Kidney (tissue), 14 donors: Measurements from ENCODE around the gene CTIF. TPM values are rescaled to one million over a fixed set of nuclear protein-coding genes. Genes with fewer than 3 reads are reported as not detected.
A peak's percentile ranks its signal among the peaks of the same experiment; 100 is the strongest.

Experiments used
- DNase-seq, 5 donors: peaks; one replicate each; pipeline ENCODE4 v3.0.0-alpha.2; 2013 to 2020
- FAIRE-seq: peaks from 2 replicates; lab custom pipeline; 2012; peaks lifted over from hg19 to GRCh38; lab: Jason Lieb, UNC
- H3K27ac ChIP-seq, 2 donors: one replicate each; pipeline ENCODE4 v1.7.0; 2013; ENCODE audit warnings: low read depth in 2 of 2, low read length in 2 of 2, inconsistent platforms in 1 of 2
- H3K27me3 ChIP-seq: one replicate; pipeline ENCODE4 v1.7.1; 2013; ENCODE audit warnings: low read length, inconsistent platforms; ENCODE audit not compliant: control insufficient read depth, insufficient read depth
- H3K36me3 ChIP-seq, 3 donors: one replicate each; pipeline versions ENCODE4 v1.7.0 to v1.7.1; 2013; ENCODE audit warnings: low read length in 3 of 3, control low read depth in 1 of 3, inconsistent platforms in 1 of 3; ENCODE audit not compliant: insufficient read depth in 3 of 3, control insufficient read depth in 2 of 3
- H3K4me1 ChIP-seq, 3 donors: one replicate each; pipeline versions ENCODE4 v1.7.0 to v1.7.1; 2013; ENCODE audit warnings: low read length in 3 of 3, inconsistent platforms in 1 of 3, low read depth in 1 of 3; ENCODE audit not compliant: control insufficient read depth in 2 of 3, insufficient read depth in 2 of 3
- H3K4me3 ChIP-seq, 3 donors: one replicate each; pipeline versions ENCODE4 v1.7.0 to v1.8.1; 2013; ENCODE audit warnings: low read length in 3 of 3, control low read depth in 1 of 3, inconsistent platforms in 1 of 3
- H3K9ac ChIP-seq, 3 donors: one replicate each; pipeline versions ENCODE4 v1.7.0 to v1.7.1; 2013; ENCODE audit warnings: low read length in 3 of 3, control low read depth in 1 of 3, inconsistent platforms in 1 of 3
- H3K9me3 ChIP-seq, 3 donors: one replicate each; pipeline versions ENCODE4 v1.7.0 to v1.7.1; 2013; ENCODE audit warnings: low read length in 3 of 3, control low read depth in 1 of 3, inconsistent platforms in 1 of 3; ENCODE audit not compliant: control insufficient read depth in 2 of 3, insufficient read depth in 1 of 3
- CTCF ChIP-seq: IDR thresholded peaks from 3 replicates; pipeline ENCODE4 v1.5.1; 2012; ENCODE audit warnings: mild to moderate bottlenecking, moderate library complexity, borderline replicate concordance; ENCODE audit not compliant: insufficient read depth; ENCODE audit errors: extremely low read depth
- intact Hi-C: fragments of 100-400 bp; cut with DNase I; formaldehyde crosslinking; loops from one replicate; pipeline ENCODE4 v1.11.1; 2022
- polyA plus RNA-seq: library from polyadenylated mRNA; stranded (reverse); fragments of 350-450 nt; fragmentation: Illumina TruSeq; extraction: RNeasy Lipid Tissue Mini Kit (QIAGEN cat#74804); gene quantifications from one replicate; pipeline ENCODE4 v1.2.3, GENCODE V29; 2014; ENCODE audit warnings: low read depth, low replicate concordance; ENCODE audit not compliant: insufficient read depth
- total RNA-seq: library from RNA; stranded (reverse); fragmentation: NEBNext Ultra II Directional; extraction: Animal tissue kit (Norgen Biotek cat#: 25700); gene quantifications from one replicate; pipeline ENCODE4 v1.2.1, GENCODE V29; 2021
- donor health status: control.
- donor health status: control.
- donor health status: control.
- donor health status: control.
- donor health status: control.
- donor health status: DM: yes; HTN: yes; CAD: no.
- donor health status: Normal renal cell carcinoma (clear cell type).

CTIF gene
- total and polyA plus RNA-seq, 2 donors from 2014 or later = 37.3 to 41.9 TPM

GRCh38 chr18:48711651-48712486 is 173.0 kb downstream of the CTIF start:
- H3K27ac ChIP-seq = no peak overlapping the region
- FAIRE-seq = no peak
- H3K36me3 ChIP-seq = no peaks in the 10 kb centered on the region
- intact Hi-C loops = no loop called here
- H3K9me3 ChIP-seq = no peaks in the 10 kb centered on the region
- peak; percentile 37 for TF ChIP-seq CTCF
- H3K9ac ChIP-seq = no peak overlapping the region
- H3K27me3 ChIP-seq = no peaks in the 10 kb centered on the region
- peak in 4 of 5 donors; percentile 67 to 88 (median 76) for DNase-seq
- peaks cover 0 to 21% (median 3%) of the 10 kb centered on the region in 3 donors for H3K4me1 ChIP-seq
- no peak overlapping the region for H3K4me3 ChIP-seq

GRCh38 chr18:48713309-48713708 is 174.5 kb downstream of the CTIF start:
- no peak for FAIRE-seq

GRCh38 chr18:48714873-48715272 is 176.0 kb downstream of the CTIF start:
- H3K27ac ChIP-seq = no peak overlapping the region
- H3K36me3 ChIP-seq = no peaks in the 10 kb centered on the region
- no peak overlapping the region for H3K4me3 ChIP-seq
- intact Hi-C loops = no loop called here
- peaks cover 0 to 21% (median 5%) of the 10 kb centered on the region in 3 donors for H3K4me1 ChIP-seq
- H3K9ac ChIP-seq = no peak overlapping the region
- no peaks in the 10 kb centered on the region for H3K27me3 ChIP-seq
- TF ChIP-seq CTCF = no peak
- DNase-seq (no peak), FAIRE-seq (no peak)
- no peaks in the 10 kb centered on the region for H3K9me3 ChIP-seq

More at GRCh38 chr18:48713309-48713708, 174.5 kb downstream of the CTIF start:
- intact Hi-C loops = no loop called here
- peaks cover 0 to 21% (median 3%) of the 10 kb centered on the region in 3 donors for H3K4me1 ChIP-seq
- TF ChIP-seq CTCF = no peak
- H3K27me3 ChIP-seq = no peaks in the 10 kb centered on the region
- H3K9me3 ChIP-seq = no peaks in the 10 kb centered on the region
- no peak overlapping the region for H3K9ac ChIP-seq
- H3K27ac ChIP-seq = no peak overlapping the region
- peak in 3 of 5 donors; percentile 46 to 87 (median 76) for DNase-seq
- H3K4me3 ChIP-seq = no peak overlapping the region
- H3K36me3 ChIP-seq = no peaks in the 10 kb centered on the region
